ENCODE data around the gene RBL2. TPM values are rescaled to one million over a fixed set of nuclear protein-coding genes. Genes with fewer than 3 reads are reported as not detected.

The RBL2 gene
- total and polyA plus RNA-seq, 8 donors: 27.6 to 60.6 (median 40.3) TPM

GRCh38 chr16:53433509-53433908, 762 bp upstream of the RBL2 start:
- intact Hi-C loops (cut with DNase I): no loop called here
- peak overlapping the region in 3 of 4 donors; percentile 95 to 99 (median 98) for H3K27ac ChIP-seq
- ATAC-seq: no peak
- peak overlapping the region in 2 of 4 donors; percentile 95 to 97 for H3K4me3 ChIP-seq
- H3K9me3 ChIP-seq: no peaks in the 10 kb centered on the region
- peaks cover 0 to 13% (median 12%) of the 10 kb centered on the region in 3 donors for H3K4me1 ChIP-seq
- DNase-seq: peak in 2 of 6 donors; percentile 9 to 21
- H3K36me3 ChIP-seq: no peaks in the 10 kb centered on the region
- 70 to 74% methylated on average over 7 of the region's 7 CpGs for whole genome bisulfite sequencing, 2 donors
- no peaks in the 10 kb centered on the region for H3K27me3 ChIP-seq
- FAIRE-seq: no peak
- TF ChIP-seq CTCF (IDR thresholded peaks at IDR 0.05): no peak

GRCh38 chr16:53433930-53434376, 318 bp upstream of the RBL2 start:
- Histone ChIP-seq H3K27me3 (no peaks in the 10 kb centered on the region), H3K36me3 (no peaks in the 10 kb centered on the region), H3K4me3 (peak overlapping the region; percentile 92 to 98 (median 96)), H3K4me1 (peaks cover 0 to 13% (median 12%) of the 10 kb centered on the region in 3 donors), H3K27ac (peak overlapping the region; percentile 95 to 99 (median 98)), H3K9me3 (no peaks in the 10 kb centered on the region)
- 19 to 20% methylated on average over 13 of the region's 13 CpGs for WGBS, 2 donors
- intact Hi-C loops (cut with DNase I): no loop called here
- ATAC-seq (no peak), FAIRE-seq (no peak), DNase-seq (no peak)
- no peak for TF ChIP-seq CTCF (IDR thresholded peaks at IDR 0.05)

- FAIRE-seq: peak; percentile 84
- peak overlapping the region; percentile 92 to 98 (median 96) for H3K4me3 ChIP-seq
- no peak for TF ChIP-seq CTCF (IDR thresholded peaks at IDR 0.05)
- peaks cover 0 to 18% (median 13%) of the 10 kb centered on the region in 3 donors for H3K4me1 ChIP-seq
- DNase-seq: peak; percentile 68 to 88 (median 82)
- peak overlapping the region; percentile 95 to 99 (median 98) for H3K27ac ChIP-seq
- peaks cover 0 to under 1% (median 0%) of the 10 kb centered on the region in 3 donors for H3K36me3 ChIP-seq
- H3K9me3 ChIP-seq: no peaks in the 10 kb centered on the region
- WGBS, 2 donors: 0% methylated on average over 28 of the region's 28 CpGs
- intact Hi-C loops (cut with DNase I): no loop called here
- H3K27me3 ChIP-seq: no peaks in the 10 kb centered on the region
- ATAC-seq: peak; percentile 88 to 96 (median 92)
These were observed 906 bp downstream of the RBL2 start for GRCh38 chr16:53435066-53435688.

- FAIRE-seq (no peak), ATAC-seq (no peak), DNase-seq (no peak)
- Histone ChIP-seq H3K4me3 (no peak overlapping the region), H3K27me3 (no peaks in the 10 kb centered on the region), H3K9me3 (no peaks in the 10 kb centered on the region), H3K27ac (no peak overlapping the region), H3K36me3 (peaks cover 0 to 30% (median 5%) of the 10 kb centered on the region in 3 donors), H3K4me1 (peaks cover 0 to 18% (median 9%) of the 10 kb centered on the region in 3 donors)
- TF ChIP-seq CTCF (IDR thresholded peaks at IDR 0.05): no peak
- intact Hi-C loops (cut with DNase I): no loop called here
- 79 to 85% methylated on average over 5 of the region's 5 CpGs for WGBS, 2 donors
These were observed 5.9 kb downstream of the RBL2 start for GRCh38 chr16:53440125-53440524.

GRCh38 chr16:53445534-53445933, 11.3 kb downstream of the RBL2 start:
- WGBS, 2 donors: 97% methylated on average over 5 of the region's 5 CpGs

More at GRCh38 chr16:53445534-53445933, 11.3 kb downstream of the RBL2 start:
- no peak for DNase-seq
- Histone ChIP-seq H3K4me3 (no peak overlapping the region), H3K9me3 (no peaks in the 10 kb centered on the region), H3K27ac (no peak overlapping the region), H3K4me1 (no peaks in the 10 kb centered on the region), H3K36me3 (peaks cover 0 to 35% (median 5%) of the 10 kb centered on the region in 3 donors), H3K27me3 (no peaks in the 10 kb centered on the region)
- no peak for TF ChIP-seq CTCF (IDR thresholded peaks at IDR 0.05)
- intact Hi-C loops (cut with DNase I): no loop called here
- ATAC-seq: no peak
- no peak for FAIRE-seq
